Bronchial epithelial cell (primary cell): Measurements from ENCODE around the gene UNC5B. TPM values are rescaled to one million over a fixed set of nuclear protein-coding genes. Genes with fewer than 3 reads are reported as not detected.

Experiments used
- DNase-seq: peaks from one replicate; pipeline ENCODE4 v3.0.0-alpha.2; 2010; ENCODE audit warnings: low read depth
- FAIRE-seq: peaks from 2 replicates; lab custom pipeline; 2011; peaks lifted over from hg19 to GRCh38; lab: Jason Lieb, UNC
- H3K27me3 ChIP-seq: 2 replicates; pipeline ENCODE4 v1.5.1; 2011; ENCODE audit warnings: low read length; ENCODE audit not compliant: control insufficient read depth, insufficient read depth
- H3K36me3 ChIP-seq: 2 replicates; pipeline ENCODE4 v1.5.1; 2011; ENCODE audit warnings: low read length; ENCODE audit not compliant: control insufficient read depth, insufficient read depth
- H3K4me3 ChIP-seq: 2 replicates; pipeline ENCODE4 v1.5.1; 2011; ENCODE audit warnings: mild to moderate bottlenecking, low read depth, low read length, control low read depth
- CTCF ChIP-seq: IDR thresholded peaks from 2 replicates; pipeline ENCODE4 v1.5.1; 2011; ENCODE audit warnings: mild to moderate bottlenecking, moderate library complexity, low read length, control low read depth, inconsistent platforms; ENCODE audit not compliant: insufficient read depth, severe bottlenecking
- total RNA-seq: library from RNA; depleted of rRNA; stranded (reverse); fragments of >200 nt; gene quantifications from 2 replicates; pipeline ENCODE4 v1.2.1, GENCODE V29; 2014

Gene UNC5B
- total RNA-seq, 1 donor from 2014 or later = 36.6 TPM

- Histone ChIP-seq H3K4me3 (no peak overlapping the region), H3K36me3 (peaks cover 4% of the 10 kb centered on the region), H3K27me3 (no peaks in the 10 kb centered on the region)
- TF ChIP-seq CTCF = no peak
- DNase-seq (no peak), FAIRE-seq (no peak)
These were observed 50.4 kb downstream of the UNC5B start for GRCh38 chr10:71262817-71263216.

GRCh38 chr10:71263376-71263775 is 51.0 kb downstream of the UNC5B start:
- H3K36me3 ChIP-seq = peaks cover 4% of the 10 kb centered on the region
- H3K27me3 ChIP-seq = no peaks in the 10 kb centered on the region
- no peak for TF ChIP-seq CTCF
- H3K4me3 ChIP-seq = no peak overlapping the region
- FAIRE-seq (no peak), DNase-seq (no peak)

- no peaks in the 10 kb centered on the region for H3K27me3 ChIP-seq
- FAIRE-seq (peak; percentile 40), DNase-seq (no peak)
- no peak for TF ChIP-seq CTCF
- H3K36me3 ChIP-seq = peaks cover 1% of the 10 kb centered on the region
- H3K4me3 ChIP-seq = no peak overlapping the region
These were observed 52.2 kb downstream of the UNC5B start for GRCh38 chr10:71264345-71265200.

- peaks cover 1% of the 10 kb centered on the region for H3K36me3 ChIP-seq
- TF ChIP-seq CTCF = no peak
- DNase-seq = no peak
- H3K4me3 ChIP-seq = no peak overlapping the region
- FAIRE-seq = no peak
- no peaks in the 10 kb centered on the region for H3K27me3 ChIP-seq
These were observed 52.8 kb downstream of the UNC5B start for GRCh38 chr10:71265201-71265575.

- Histone ChIP-seq H3K4me3 (no peak overlapping the region), H3K36me3 (peaks cover 1% of the 10 kb centered on the region), H3K27me3 (no peaks in the 10 kb centered on the region)
- DNase-seq (no peak), FAIRE-seq (no peak)
- no peak for TF ChIP-seq CTCF
These were observed 53.3 kb downstream of the UNC5B start for GRCh38 chr10:71265618-71266146.
